NCI-H2081 treated with DMSO at 0.1 percent for 48 hours (cell line): ENCODE data around the gene RARA.
A peak's percentile ranks its signal among the peaks of the same experiment; 100 is the strongest.
"Not testable (repeated sequence)": the region's sequence is repeated elsewhere in the genome, so short reads cannot be mapped to it uniquely, and the experiment has no call there.

ENCODE experiments used
- DNase-seq: peaks from one replicate; lab custom pipeline; 2025; lab: John Stamatoyannopoulos, UW

The RARA gene

DNA sequence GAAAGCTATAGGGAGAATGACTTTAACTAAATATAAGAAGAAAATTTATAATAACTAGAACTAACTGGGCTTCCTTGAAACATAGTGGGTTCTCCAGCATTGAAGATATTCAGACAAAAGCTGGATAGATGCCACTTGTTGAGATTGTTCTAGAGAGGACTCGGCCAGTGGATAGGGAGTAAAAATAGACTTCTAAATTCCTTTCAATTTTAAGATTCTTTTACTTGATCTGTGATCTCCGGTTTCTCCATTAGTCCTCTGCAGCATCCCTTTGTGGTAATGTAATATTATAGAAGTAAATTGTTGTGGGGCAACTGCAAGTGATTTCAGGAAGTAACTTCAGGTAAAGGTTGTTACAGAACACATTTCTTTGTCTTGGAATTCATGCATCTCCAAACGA is 10.3 kb upstream of the RARA start:
- no peak for DNase-seq

DNA sequence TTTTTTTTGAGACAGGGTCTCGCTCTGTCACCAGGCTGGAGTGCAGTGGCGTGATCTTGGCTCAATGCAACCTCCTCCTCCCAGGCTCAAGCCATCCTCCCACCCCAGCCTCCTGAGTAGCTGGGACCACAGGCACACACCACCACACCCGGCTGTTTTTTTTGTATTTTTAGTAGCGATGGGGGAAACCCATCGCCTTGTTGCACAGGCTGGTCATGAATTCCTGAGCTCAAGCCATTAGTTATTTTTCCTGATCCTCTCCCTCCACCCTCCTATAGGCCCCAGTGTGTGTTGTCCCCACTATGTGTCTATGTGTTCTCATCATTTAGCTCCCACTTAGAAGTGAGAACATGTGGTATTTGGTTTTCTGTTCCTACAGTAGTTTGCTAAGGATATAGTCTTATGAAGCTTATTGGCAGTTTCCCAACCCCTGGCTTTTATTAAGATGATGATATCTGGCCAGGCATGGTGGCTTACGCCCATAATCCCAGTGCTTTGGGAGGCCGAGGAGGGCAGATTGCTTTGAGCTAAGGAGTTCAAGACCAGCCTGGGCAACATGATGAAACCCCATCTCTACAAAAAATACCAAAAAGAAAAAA is 9.7 kb upstream of the RARA start:
- DNase-seq = not testable (repeated sequence)

DNA sequence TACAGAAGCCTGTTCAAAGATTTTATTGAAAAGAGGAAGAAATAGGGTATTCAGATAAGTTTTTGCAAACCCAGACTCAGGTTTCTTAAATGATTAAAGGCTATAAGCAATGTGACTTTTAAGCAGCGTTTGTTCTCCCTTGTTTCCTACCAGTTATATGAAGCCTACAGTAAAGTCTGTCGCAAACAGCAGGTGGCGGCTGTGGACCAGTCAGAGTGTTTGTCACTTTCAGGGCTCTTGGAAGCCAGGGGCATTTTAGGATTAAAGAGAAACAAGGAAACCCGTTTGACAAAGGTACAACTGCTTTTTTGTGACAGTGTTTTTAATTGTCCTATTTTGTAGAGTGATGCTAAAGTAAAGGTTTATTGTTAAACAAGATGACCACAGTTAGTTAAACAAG is 7.7 kb upstream of the RARA start:
- DNase-seq = no peak

DNA sequence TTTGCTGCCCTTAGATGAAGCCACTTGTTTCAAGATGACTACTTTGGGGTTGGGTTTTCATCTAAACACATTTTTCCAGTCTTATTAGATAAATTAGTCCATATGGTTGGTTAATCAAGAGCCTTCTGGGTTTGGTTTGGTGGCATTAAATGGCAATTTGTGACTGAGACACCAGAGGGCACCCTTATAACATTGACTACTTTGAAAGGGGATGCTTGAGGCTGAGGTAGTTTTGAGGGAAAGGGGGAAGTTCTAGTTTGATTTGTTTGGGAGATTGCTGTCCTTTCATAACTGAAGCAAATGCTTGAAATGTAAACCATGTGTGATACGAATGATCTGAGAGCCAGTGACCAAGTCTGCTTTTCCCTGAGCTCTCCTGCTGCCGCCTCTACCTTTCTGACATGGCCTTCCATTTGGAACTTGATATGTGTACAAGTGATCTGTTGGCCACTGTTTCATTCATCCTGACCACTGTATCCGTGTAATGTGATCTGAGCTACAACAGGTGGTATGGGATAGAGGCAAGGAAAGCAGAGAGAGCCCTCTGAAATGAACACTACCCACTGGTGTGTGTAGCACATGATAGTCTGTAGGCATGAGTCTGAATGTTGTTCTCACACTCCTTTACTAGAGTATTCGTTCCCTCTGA is 5.8 kb upstream of the RARA start:
- no peak for DNase-seq

DNA sequence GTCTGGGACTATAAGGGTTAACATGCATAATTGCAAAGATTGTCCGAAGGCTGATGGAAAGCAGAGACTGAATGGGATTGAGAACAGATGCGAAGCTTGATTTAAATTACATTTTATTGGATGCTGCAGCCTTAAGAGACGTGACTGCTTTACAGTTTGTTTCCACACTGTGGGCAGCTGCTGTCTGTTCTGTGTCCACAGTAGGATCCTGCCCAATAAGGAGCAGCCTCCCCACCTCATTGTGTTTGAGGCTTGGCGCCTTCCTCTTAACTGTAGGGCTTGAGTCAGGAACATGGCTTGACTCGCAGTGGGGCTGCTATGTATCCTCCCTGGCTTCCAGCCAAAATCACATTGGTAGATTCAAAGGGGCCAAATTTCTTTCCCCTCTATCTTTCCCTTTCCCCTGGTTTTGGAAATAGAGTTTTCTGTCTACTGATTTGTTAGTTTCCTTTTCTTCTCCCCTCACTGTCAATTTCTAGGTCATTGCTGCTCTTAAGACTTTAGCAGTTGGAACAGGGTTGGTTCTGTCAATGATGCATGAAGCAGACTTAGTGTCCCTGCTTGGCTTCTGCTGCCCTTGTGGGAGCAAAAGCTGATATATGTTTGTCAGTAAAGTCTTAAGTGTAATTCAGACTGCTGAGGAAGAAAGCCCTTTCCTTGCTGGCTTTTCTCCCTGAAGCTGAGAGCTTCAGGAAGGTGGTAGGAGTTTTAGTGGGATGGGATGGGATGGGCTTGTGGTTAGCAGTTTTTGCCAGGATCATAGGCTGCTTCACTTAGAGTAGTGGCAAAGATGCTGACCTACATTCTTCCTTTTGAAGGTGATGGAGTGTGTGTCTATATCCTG is 5.0 kb upstream of the RARA start:
- no peak for DNase-seq

DNA sequence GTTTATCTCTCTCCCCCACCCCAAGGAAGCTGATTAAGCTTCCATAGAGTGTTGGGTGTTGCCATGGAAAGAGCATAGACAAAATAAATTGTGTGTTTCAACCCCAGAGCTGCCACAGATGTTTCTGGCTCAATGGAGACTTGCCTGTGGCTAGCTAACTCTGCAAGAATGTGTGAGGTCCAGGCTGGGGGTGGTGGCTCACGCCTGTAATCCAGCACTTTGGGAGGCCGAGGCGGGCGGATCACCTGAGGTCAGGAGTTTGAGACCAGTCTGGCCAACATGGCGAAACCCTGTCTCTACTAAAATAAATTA is 4.5 kb upstream of the RARA start:
- not testable (repeated sequence) for DNase-seq

DNA sequence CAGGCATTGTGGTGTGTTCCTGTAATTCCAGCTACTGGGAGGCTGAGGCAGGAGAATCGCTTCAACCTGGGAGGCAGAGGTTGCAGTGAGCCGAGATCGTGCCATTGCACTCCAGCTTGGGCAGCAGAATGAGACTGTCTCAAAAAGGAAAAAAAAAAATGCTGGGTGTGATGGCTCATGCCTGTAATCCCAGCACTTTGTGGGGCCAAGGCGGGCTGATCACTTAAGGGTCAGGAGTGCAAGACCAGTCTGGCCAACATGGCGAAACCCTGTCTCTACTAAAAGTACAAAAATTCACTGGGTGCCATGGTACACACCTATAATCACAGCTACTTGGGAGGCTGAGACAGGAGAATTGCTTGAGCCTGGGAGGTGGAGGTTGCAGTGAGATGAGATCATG is 4.1 kb upstream of the RARA start:
- DNase-seq = not testable (repeated sequence)

DNA sequence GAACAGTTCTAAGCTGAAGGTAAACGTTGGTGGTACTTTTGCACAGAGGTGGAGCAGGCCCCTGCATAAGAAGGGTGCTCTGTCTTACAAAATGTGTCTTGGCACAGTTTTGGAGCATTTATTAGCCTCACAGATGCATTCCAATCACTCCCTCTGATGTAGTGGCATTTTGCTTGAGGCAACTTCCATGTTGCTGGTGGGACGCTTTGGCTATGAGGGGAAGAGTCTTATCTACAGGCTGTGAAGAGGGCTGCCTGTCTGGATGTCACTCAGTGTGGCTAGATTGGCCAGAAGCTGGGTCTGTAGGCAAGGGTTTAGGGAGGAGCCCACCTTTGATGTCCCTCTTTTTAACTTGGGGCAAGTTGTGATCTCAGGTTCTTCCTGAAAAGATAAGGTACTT is 2.6 kb upstream of the RARA start:
- no peak for DNase-seq

DNA sequence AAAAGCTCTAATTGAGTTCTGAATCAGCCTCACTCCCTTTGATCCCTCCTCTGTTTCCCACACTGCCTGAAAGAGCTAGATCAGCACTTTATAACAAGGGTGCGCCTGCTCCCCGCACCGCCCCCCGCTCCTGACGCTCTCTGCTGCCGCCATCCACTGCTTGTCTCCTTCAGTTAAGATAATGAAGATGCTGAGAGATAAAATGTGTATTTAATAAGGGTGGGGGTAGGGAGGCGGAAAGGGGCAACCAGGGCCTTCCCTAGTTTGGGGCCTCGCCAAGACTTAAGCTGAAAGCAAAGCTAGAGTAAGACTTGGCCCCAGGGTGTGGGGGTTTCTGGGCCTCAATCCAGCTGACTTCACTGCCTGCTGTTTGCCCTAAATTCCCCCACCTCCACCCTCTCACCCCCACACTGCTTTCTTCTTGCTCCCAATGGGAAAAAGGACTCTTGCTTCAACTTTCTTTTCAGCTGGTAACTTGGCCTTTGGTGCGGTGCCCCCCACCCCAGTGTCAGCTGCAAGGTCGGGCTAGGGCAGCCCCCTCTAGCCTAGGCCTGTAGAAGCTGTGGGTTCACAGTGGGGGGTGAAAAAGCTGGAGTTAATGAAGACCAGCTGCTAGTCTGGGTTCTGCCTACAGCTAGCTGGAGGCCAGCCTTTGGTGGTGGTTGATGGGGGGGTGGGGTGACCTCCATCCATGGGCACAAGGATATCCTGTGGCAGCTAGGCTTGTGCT is 1.8 kb upstream of the RARA start:
- DNase-seq = peak; percentile 57

DNA sequence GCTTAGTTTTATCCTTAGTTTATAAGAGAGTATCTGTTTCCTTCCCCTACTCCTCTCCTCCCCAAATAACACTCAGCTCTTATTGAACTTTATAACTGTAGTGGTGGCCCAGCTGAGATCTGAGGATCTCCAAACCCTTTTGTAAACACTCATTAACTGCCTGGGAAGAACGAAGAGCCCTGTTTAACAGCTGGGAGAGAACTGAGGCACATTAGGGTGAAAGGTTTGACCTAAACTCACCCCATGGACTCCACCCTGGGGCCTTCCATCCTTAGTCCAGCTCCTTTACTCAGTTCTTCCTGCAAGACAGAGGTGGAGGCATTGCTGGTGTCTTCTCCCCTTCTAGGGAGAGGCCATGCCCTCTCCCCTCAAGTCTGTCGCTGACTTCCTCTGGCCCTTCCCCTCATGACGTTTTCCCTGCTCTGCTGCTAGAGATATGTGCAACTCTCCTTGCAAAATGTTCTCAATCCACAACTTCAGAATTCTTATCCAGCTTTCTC is 1.2 kb upstream of the RARA start:
- no peak for DNase-seq

DNA sequence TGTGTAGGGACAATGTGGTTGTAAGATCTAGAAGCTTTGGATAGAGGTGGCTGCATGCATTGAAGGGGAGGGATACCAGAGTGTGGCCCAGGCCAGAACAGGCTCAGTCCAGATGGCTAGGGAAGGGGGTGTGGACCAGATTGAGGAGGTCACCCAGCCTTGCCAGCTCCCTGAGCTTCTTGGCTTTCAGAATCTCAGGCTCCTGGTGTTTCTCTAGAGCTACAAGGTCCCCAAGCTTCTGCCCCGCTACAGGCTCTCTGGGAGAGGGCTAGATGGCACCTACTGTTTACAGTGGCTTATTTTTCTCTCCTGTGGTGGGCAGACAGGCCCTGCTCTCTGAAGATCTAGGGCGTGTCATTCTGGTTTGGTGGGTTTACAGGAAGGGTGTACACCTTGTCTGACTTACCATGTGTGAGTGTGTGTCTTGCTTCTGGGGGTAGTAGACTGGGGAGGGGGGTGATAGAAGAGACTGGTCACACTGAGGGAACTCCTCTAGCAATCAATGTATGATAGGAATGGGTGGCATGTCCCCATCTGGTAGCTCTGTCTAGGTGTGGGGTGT is 1.1 kb downstream of the RARA start:
- no peak for DNase-seq

DNA sequence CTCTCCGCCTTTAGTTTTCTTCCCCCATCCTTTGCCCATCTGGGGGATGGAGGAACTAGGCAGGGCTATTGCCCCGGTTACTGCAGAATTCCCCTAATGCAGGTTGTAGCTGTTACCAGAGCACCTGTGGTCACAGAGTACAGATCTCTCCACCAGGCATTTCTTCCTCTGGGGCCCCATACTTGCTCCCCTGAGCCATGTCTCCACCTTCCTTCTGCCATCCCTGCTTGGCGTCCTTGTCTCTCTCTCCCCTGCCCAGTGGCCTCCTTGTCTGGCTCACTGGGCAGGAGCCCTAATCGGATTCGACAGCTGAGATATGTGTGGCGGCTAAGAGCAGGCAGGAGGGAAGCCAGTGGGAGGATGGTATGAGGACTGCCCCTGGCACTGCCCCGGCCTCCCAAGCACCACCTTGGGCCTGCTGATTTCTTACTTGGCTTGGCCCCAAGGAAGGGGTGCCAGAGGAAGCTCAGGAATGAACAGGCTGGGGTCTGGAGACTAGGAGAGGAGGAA is 2.0 kb downstream of the RARA start:
- DNase-seq = no peak

DNA sequence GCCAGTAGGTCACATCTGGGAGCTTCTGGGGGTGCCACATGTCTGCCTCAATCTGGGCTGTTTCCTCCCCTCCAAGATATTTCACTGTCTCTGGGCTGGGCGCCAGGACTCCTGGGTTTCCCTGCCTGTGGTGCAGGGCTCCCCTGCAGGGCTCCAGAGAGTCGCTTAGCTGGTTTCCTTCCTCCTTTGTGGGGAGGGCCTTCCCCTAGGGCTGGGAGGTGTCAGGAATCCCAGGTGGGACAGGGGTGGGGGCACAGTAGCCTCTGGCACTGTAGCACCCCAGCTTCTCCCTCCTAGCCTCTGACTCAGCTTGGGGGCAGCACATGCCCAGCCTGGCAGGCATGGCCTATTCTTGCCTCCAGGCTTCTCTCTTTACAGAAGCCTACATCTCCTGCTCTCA is 2.6 kb downstream of the RARA start:
- DNase-seq = peak; percentile 44

DNA sequence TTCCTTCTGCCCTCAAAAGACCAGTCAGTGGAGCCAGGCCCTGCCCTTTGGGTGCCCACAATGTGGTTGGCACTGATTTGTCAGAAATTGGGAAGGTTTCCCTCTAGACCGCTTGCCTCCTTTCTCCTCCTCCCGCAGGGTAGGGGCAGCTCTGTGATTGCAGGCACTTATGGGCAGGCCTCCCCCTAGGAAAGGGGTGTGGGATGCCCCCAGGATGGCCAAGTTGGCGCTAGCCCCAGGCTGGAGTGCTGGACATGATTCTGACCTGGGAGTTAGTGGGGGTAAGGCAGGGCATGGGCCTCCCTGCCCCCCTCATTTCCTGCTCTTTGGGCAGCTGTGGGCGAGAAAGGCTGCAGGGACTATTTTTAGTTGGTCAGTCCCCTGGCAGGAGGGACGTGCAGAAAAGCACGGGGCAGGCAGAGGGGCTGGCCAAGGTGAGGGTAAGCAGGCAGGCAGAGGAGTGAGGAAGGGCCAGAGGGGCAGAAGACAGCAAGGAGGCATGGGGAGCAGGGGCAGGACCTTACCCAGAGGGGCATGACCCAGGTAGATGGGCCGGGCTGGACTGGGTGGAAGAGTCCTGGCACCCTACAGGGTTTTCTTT is 3.3 kb downstream of the RARA start:
- no peak for DNase-seq

DNA sequence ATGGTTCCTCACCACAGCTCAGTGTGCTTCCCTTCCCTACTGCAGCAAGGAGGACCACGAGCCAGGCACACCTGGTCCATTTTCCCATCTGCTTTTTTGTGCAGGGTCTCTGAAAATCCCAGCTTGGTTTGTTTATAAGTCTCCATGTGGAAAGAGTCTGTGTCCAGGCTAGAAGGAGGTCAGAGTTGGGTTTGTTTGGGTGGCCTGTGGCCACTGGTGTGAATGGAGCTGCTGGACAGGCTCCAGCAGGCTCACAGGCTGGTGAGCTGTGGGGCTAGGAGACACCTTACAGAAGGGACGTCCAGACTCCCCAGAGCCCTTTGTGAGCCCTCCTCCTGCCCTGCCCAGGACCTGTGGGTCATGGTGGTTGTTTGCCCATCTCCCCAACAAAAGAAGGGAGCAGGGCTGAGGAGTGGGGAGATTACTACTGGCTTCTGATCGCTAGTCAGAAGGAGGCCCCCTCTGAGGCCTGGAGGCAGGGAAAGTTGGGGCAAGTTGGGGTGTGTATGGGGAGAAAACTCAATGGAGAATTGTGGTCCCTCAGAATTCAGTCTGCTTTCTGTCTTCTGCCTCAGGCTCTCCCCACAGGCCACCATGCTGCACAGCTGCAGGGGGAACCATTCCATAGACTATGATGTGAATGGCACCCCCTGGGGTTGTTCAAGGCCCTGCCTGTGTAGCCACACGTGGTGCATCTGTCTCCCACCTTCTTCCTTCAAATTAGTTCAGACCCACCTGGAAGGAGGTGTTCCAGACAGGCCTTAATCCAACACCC is 4.1 kb downstream of the RARA start:
- DNase-seq = no peak

DNA sequence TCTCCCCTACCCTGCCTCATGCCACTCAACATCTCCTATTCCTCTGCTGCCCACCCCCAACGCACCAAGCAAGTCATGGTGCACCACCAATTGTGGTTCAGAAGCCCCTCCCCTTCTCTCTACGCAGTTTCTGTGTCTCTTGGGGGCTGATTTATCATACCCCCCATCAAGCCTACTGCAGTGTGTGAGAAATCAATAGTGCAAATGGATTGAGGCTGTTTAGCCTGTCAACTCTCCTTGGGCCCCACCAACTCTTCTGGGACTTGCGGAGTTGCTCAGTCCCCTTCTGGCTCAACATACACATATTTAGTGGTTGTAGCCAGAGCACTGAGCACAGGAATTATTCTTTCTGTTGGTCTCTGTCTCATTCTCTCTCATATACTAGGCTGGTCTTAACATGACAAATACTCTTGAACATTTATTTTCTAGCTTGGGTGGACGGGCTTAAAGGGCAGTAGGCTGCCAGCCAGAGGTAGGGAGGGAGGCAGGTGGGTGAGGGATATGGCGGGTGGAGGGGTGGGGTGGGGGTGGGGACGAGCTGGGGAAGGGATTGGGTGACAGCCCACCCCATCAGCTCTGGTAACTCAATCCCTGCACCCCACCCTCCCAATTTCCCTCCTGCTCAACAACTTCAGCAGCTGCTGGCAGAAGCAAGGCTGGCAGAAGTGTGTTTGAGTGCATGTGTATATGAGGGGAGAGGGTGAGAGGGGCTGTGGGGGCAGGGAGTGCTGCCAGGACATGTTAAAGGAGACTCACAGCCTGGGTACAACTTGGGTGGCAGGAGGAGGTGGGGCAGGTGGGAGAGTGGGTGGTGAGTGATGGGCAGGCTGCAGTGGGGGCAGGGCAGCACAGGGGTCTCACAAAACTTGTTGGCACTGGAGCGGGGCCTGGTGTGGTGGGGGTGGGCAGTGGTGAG is 4.9 kb downstream of the RARA start:
- DNase-seq = no peak

DNA sequence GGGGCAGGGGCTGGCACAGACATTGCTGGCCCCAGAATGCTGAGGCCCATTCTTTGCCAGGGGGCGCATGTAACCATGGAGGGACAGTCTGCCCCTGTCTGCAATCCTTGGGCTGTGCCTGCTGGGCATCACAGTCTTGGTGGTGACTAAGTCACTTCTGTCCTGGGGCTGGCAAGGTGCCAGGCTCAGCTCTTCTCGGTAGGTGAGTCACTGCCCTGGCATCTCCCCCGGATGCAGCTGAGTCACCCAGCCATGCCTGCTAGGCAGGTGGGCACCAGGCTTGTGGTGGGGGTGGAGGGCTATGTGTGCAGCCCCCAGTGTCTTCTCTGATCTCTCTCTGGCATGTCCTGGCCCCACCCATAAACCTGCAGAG is 5.6 kb downstream of the RARA start:
- DNase-seq = no peak

DNA sequence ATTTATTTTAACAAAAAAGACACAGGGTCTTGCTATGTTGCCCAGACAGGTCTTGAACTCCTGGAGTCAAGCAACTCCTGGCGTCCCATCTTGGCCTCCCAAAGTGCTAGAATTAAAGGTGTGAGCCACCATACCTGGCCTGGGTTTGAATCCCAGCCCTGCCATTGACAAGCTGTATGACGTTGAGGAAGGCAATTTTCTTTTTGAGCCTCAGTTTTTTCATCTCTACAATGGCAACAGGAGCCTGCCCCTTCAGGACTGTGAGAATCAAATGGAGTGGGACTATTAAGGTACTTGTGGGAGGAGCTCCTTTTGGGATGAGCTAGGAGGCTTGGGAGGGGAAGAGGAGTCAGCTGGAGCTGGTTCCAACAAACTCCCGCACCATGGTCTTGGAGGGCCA is 6.2 kb downstream of the RARA start:
- no peak for DNase-seq

DNA sequence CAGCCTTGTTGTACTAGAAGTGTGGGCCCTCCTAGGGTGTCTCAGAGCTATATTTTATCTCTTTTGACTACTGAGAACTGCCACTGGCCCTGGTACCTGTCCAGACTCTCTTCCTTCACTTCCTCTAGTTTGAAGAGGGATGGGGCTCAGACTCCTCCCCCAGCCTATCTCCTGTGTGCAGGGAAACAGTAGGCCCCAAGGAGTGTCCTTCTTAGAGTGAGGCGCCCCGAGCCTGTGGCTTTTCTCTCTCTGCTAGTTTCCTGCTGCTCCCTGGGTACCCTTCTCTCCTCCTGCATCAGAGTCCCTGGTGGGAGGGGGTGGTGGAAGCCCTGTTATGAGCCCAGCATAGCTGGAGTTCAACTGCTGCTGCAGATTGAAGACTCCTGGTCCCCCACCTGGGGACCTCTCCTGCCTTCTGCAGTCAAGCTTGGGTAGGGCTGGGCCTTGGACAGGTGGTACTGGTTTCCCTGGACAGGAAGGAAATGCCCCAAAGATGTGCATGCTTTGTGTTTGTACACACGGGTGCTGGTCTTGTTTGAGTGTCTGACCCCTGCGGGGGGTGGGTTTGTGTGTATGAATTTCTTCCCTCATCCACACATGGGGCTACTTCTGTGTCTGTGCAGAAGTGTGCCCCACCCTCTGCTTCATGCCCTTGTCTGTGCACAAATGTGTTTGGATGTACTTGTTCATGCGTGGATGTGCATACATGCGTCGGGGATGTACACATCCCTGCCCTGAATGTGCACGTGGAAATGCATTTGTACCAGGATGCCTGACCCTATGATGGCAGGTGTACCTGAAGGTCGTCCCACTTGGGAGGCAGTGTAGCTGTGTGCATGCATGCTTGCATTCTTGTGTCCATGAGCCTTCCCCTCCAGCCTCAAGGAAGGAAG is 6.9 kb downstream of the RARA start:
- DNase-seq = no peak
